Stimulated activated CD4-positive, alpha-beta T cell treated with anti-CD3 and anti-CD28 coated beads, TNF-alpha, amount 100 ng/mL, for 24 hours (primary cell): ENCODE data around the gene RPH3AL.

Source experiments
- DNase-seq, 3 experiments: peaks; one replicate each; pipeline ENCODE4 v3.0.0-alpha.2; 2020; ENCODE audit warnings: low read depth in 3 of 3

RPH3AL gene

GRCh38 chr17:352421-353212 lies at the start of gene RPH3AL:
RPH3AL (minus strand) TSS chr17:352807; CDS start chr17:327543, 25,264 bp downstream.
- no peak for DNase-seq

GRCh38 chr17:400257-400656 lies 47.6 kb upstream of the RPH3AL start:
- DNase-seq = no peak

GRCh38 chr17:396788-397187 lies 44.2 kb upstream of the RPH3AL start:
- no peak for DNase-seq

GRCh38 chr17:395974-396373 lies 43.4 kb upstream of the RPH3AL start:
- DNase-seq = no peak

- DNase-seq = no peak
Measured at GRCh38 chr17:395179-395578, 42.6 kb upstream of the RPH3AL start.

- no peak for DNase-seq
Measured at GRCh38 chr17:394718-395095, 42.1 kb upstream of the RPH3AL start.

GRCh38 chr17:393806-394717 lies 41.5 kb upstream of the RPH3AL start:
- DNase-seq = no peak

GRCh38 chr17:391850-392249 lies 39.2 kb upstream of the RPH3AL start:
- no peak for DNase-seq

GRCh38 chr17:390025-390424 lies 37.4 kb upstream of the RPH3AL start:
- DNase-seq = no peak

- no peak for DNase-seq
Measured at GRCh38 chr17:388087-388486, 35.5 kb upstream of the RPH3AL start.

GRCh38 chr17:386141-386876 lies 33.7 kb upstream of the RPH3AL start:
- DNase-seq = peak; percentile 44 to 73 (median 55)

GRCh38 chr17:385836-386140 lies 33.2 kb upstream of the RPH3AL start:
- no peak for DNase-seq

- DNase-seq = no peak
Measured at GRCh38 chr17:385178-385835, 32.7 kb upstream of the RPH3AL start.

- no peak for DNase-seq
Measured at GRCh38 chr17:384622-385177, 32.1 kb upstream of the RPH3AL start.

GRCh38 chr17:383771-384621 lies 31.4 kb upstream of the RPH3AL start:
- no peak for DNase-seq

- DNase-seq = no peak
Measured at GRCh38 chr17:382644-383533, 30.3 kb upstream of the RPH3AL start.

GRCh38 chr17:381941-382643 lies 29.5 kb upstream of the RPH3AL start:
- no peak for DNase-seq

- DNase-seq = no peak
Measured at GRCh38 chr17:381516-381915, 28.9 kb upstream of the RPH3AL start.
